WI38 (cell line): ENCODE data around the gene PPP6R2.

Experiments used
- H3K4me3 ChIP-seq: 2 replicates; pipeline ENCODE4 v1.5.1; 2011; ENCODE audit warnings: low read depth, mild to moderate bottlenecking, control low read depth, low read length
- CTCF ChIP-seq: IDR thresholded peaks from 2 replicates; pipeline ENCODE4 v1.5.1; 2012; ENCODE audit warnings: low read depth, mild to moderate bottlenecking, control low read depth, low read length

The PPP6R2 gene, protein sequence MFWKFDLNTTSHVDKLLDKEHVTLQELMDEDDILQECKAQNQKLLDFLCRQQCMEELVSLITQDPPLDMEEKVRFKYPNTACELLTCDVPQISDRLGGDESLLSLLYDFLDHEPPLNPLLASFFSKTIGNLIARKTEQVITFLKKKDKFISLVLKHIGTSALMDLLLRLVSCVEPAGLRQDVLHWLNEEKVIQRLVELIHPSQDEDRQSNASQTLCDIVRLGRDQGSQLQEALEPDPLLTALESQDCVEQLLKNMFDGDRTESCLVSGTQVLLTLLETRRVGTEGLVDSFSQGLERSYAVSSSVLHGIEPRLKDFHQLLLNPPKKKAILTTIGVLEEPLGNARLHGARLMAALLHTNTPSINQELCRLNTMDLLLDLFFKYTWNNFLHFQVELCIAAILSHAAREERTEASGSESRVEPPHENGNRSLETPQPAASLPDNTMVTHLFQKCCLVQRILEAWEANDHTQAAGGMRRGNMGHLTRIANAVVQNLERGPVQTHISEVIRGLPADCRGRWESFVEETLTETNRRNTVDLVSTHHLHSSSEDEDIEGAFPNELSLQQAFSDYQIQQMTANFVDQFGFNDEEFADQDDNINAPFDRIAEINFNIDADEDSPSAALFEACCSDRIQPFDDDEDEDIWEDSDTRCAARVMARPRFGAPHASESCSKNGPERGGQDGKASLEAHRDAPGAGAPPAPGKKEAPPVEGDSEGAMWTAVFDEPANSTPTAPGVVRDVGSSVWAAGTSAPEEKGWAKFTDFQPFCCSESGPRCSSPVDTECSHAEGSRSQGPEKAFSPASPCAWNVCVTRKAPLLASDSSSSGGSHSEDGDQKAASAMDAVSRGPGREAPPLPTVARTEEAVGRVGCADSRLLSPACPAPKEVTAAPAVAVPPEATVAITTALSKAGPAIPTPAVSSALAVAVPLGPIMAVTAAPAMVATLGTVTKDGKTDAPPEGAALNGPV

DNA sequence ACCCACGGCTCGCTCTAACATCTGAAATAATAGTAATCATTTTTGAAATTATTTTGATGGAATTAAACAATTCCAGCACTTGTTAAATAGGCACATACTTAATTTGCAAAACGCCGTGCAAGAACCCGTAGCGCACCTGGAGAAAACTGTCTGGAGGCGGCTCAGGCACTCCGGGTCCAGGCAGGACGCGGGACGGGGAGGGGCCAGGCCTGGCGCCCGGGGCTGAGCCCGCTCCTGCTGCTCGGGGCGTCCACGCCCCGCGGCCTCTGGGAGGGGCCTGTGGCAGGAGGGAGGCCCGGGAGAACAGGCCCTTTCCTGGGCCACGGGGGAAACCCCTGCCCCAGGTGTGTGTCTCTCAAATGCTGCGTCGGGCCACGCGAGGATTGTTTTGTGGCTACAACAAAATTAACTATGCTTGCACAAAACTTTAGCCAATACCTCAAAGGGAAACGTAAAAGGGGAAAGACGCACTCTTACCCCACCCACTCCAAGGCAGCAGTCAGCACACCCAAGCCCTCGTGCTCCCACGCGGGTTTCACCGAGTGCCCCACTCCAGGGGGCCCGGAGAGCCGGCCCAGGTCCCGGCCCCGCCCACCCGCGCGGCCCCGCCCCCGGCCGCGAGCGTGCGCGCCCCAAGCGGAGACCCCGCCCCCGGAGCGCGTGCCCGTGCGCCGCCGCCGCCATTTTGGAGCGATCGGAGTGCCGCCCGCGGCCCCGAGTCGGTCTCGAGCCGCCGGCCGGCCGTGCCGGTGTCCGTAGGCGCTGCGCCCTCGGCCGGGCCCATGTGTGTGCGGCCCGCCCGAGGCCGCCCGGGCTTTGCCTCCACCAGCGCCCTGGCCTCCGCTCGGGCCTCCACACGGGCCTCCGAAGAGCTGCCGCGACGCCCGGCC is at the start of gene PPP6R2:
Gene PPP6R2, plus strand, starts transcription at position 677 of the 890 bp plus-strand sequence. CDS start 50,582 bp downstream, outside the sequence.
- H3K4me3 ChIP-seq = peak within 1 kb of the TSS; percentile 77
- no peak for TF ChIP-seq CTCF

GRCh38 chr22:50293441-50294318 is 49.4 kb upstream of the PPP6R2 start:
- no peak for TF ChIP-seq CTCF
- peak overlapping the region; percentile 44 for H3K4me3 ChIP-seq

DNA sequence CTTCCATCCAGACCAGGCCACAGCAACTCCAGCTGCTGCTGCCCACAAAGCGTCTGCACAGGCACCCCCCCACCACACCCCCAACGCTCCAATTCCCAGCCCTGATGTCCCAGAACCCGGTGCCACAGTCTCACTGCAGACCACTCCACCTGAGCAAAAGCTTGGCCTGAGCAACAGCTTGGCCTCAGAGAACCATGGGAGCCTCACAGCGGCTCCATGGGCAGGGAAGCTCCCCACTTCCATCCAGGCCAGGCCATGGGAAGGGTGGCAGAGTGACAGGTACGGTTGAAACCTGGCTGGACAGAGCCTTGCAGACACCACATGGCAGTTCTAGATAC is 48.8 kb upstream of the PPP6R2 start:
- no peak overlapping the region; the same call in 1 of the 2 replicates for H3K4me3 ChIP-seq
- TF ChIP-seq CTCF = no peak

DNA sequence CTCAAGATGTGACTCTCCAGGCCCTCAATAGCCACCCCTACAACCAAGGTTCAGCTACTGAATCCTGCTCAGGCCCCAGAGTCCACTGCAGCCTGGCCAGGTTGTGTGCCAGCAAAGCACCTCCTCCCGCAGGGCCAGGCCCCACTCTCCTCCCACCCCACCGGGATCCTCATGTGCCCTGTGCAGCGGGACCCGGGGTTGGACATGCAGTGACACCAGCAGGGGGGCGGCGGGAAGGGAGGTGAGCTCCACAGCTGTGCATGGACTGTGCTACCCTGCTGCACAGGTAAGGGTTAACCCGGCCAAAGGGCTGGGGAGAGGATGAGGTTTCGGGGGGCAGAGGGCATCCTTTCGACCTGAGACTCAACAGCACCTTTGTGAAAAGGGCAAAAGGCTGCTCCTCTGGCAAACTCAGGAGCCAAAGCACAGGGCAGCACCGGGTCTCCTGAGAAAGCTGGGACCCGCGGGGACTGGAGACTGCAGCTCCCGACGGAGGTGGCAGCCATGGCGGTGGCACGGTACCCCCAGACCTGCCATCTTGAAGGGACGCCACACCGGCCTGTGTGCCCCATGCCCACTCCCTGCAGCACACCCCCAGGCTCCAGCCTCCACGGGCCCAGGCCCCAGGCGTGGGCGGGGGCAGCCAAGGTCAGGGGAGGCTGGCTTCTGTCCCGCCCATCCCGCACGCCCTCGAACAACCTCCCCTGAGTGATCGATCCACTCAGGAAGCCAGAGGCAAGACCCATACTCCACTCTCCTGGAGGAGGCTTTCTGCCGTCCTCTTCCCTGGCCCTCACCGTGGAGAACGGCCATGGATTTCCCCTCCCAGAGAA is 46.3 kb upstream of the PPP6R2 start:
- H3K4me3 ChIP-seq = no peak overlapping the region
- TF ChIP-seq CTCF = no peak

- no peak overlapping the region for H3K4me3 ChIP-seq
- no peak for TF ChIP-seq CTCF
Observed at GRCh38 chr22:50297510-50298265, 45.4 kb upstream of the PPP6R2 start.
